GM23338 (cell line): Measurements from ENCODE around the gene BPIFB6. TPM values are rescaled to one million over a fixed set of nuclear protein-coding genes. Genes with fewer than 3 reads are reported as not detected.

Experiments used
- ATAC-seq: fragments of 200-7000 bp; cut with Tn5 transposase; 3 replicates; pipeline ENCODE4 v1.9.1; 2020
- DNase-seq: peaks from one replicate; pipeline ENCODE4 v3.0.0-alpha.2; 2015; ENCODE audit warnings: low spot score
- H2AFZ ChIP-seq: fragments of 200-600 bp; sonication (generic); 2 replicates; pipeline ENCODE4 v1.8.0; 2016; ENCODE audit warnings: antibody characterized with exemption, mild to moderate bottlenecking, moderate library complexity
- H3F3A ChIP-seq: fragments of 200-600 bp; sonication (generic); replicated peaks from 2 replicates; pipeline ENCODE4 v1.8.0; 2017; ENCODE audit warnings: antibody characterized with exemption, mixed run types, low read depth
- H3K27ac ChIP-seq: fragments of 200-600 bp; sonication (generic); 2 replicates; pipeline ENCODE4 v1.6.1; 2016; ENCODE audit warnings: low read depth
- H3K27me3 ChIP-seq: fragments of 200-600 bp; sonication (generic); 2 replicates; pipeline ENCODE4 v1.8.0; 2016; ENCODE audit warnings: mild to moderate bottlenecking, mixed run types, moderate library complexity; ENCODE audit not compliant: insufficient read depth
- H3K36me3 ChIP-seq: fragments of 200-600 bp; sonication (generic); 2 replicates; pipeline ENCODE4 v1.8.0; 2016; ENCODE audit warnings: mild to moderate bottlenecking; ENCODE audit not compliant: insufficient read depth
- H3K4me1 ChIP-seq: fragments of 200-600 bp; sonication (generic); 2 replicates; pipeline ENCODE4 v1.8.0; 2016; ENCODE audit warnings: mild to moderate bottlenecking, moderate library complexity; ENCODE audit not compliant: insufficient read depth
- H3K4me2 ChIP-seq: fragments of 200-600 bp; sonication (generic); 2 replicates; pipeline ENCODE4 v1.7.1; 2017; ENCODE audit warnings: mixed run types
- H3K4me3 ChIP-seq: fragments of 200-600 bp; sonication (generic); 2 replicates; pipeline ENCODE4 v1.6.1; 2016; ENCODE audit warnings: mixed run types
- H3K79me2 ChIP-seq: fragments of 200-600 bp; sonication (generic); replicated peaks from 2 replicates; pipeline ENCODE4 v1.8.0; 2017; ENCODE audit warnings: mild to moderate bottlenecking; ENCODE audit not compliant: insufficient read depth
- H3K9me2 ChIP-seq: fragments of 200-600 bp; sonication (generic); 2 replicates; pipeline ENCODE4 v1.8.0; 2017; ENCODE audit not compliant: insufficient read depth
- H4K20me1 ChIP-seq: fragments of 200-600 bp; sonication (generic); replicated peaks from 2 replicates; pipeline ENCODE4 v1.8.0; 2017; ENCODE audit warnings: mild to moderate bottlenecking; ENCODE audit not compliant: insufficient read depth
- H3K27ac Mint-ChIP-seq: 2 replicates; pipeline ENCODE4 v1.8.0; 2020; ENCODE audit warnings: inconsistent platforms, mild to moderate bottlenecking, moderate library complexity, mixed read lengths
- H3K27me3 Mint-ChIP-seq: 3 replicates; pipeline ENCODE4 v1.8.0; 2022; ENCODE audit warnings: low read depth, mild to moderate bottlenecking, moderate library complexity, mixed read lengths, inconsistent platforms; ENCODE audit not compliant: insufficient read depth, poor library complexity
- H3K36me3 Mint-ChIP-seq: 3 replicates; pipeline ENCODE4 v1.8.0; 2021; ENCODE audit warnings: low read depth, mild to moderate bottlenecking, inconsistent platforms, moderate library complexity, mixed read lengths
- H3K4me1 Mint-ChIP-seq: 3 replicates; pipeline ENCODE4 v1.8.0; 2020; ENCODE audit warnings: mild to moderate bottlenecking, inconsistent platforms, mixed read lengths
- H3K4me3 Mint-ChIP-seq: 3 replicates; pipeline ENCODE4 v1.8.0; 2021; ENCODE audit warnings: moderate library complexity, mild to moderate bottlenecking, inconsistent platforms, mixed read lengths
- H3K9me3 Mint-ChIP-seq: 3 replicates; pipeline ENCODE4 v1.8.0; 2020; ENCODE audit warnings: moderate library complexity, mild to moderate bottlenecking, inconsistent platforms, mixed read lengths
- CREB1 ChIP-seq: fragments of 250-450 bp; sonication (Bioruptor Pico); IDR thresholded peaks from 2 replicates; pipeline ENCODE4 v1.5.0; 2020; ENCODE audit warnings: low read depth, mild to moderate bottlenecking, moderate library complexity
- CTCF ChIP-seq, 2 experiments: fragments of 200-600 bp in 1 of 2; sonication (generic) in 1 of 2; conservative IDR thresholded peaks; 2 replicates each; pipeline versions ENCODE4 v1.5.1 to v1.6.1; 2016 to 2017; ENCODE audit warnings: antibody characterized with exemption in 2 of 2, low read depth in 2 of 2, mild to moderate bottlenecking in 2 of 2, moderate library complexity in 1 of 2
- ETS1 ChIP-seq: IDR thresholded peaks from 2 replicates; pipeline ENCODE4 v1.6.1; 2016; ENCODE audit warnings: antibody characterized with exemption
- EZH2 ChIP-seq: fragments of 200-600 bp; sonication (generic); IDR thresholded peaks from one replicate; pipeline ENCODE4 v1.8.0; 2017; ENCODE audit warnings: antibody characterized with exemption, mild to moderate bottlenecking, low read depth; ENCODE audit not compliant: unreplicated experiment
- EZH2phosphoT487 ChIP-seq: fragments of 200-600 bp; sonication (generic); IDR thresholded peaks from one replicate; pipeline ENCODE4 v1.8.1; 2018; ENCODE audit warnings: antibody characterized with exemption; ENCODE audit not compliant: unreplicated experiment
- JUNB ChIP-seq: IDR thresholded peaks from one replicate; pipeline ENCODE4 v1.6.1; 2016; ENCODE audit warnings: antibody characterized with exemption; ENCODE audit not compliant: unreplicated experiment
- NANOG ChIP-seq: IDR thresholded peaks from 2 replicates; pipeline ENCODE4 v1.6.1; 2016; ENCODE audit warnings: antibody characterized with exemption, borderline replicate concordance
- POLR2AphosphoS5 ChIP-seq: IDR thresholded peaks from 2 replicates; pipeline ENCODE4 v1.6.1; 2016; ENCODE audit warnings: antibody characterized with exemption, low read depth
- REST ChIP-seq: IDR thresholded peaks from one replicate; pipeline ENCODE4 v1.6.1; 2018; ENCODE audit warnings: antibody characterized with exemption; ENCODE audit not compliant: unreplicated experiment
- STAT1 ChIP-seq: IDR thresholded peaks from one replicate; pipeline ENCODE4 v1.6.1; 2016; ENCODE audit warnings: antibody characterized with exemption; ENCODE audit not compliant: unreplicated experiment
- ZNF114 ChIP-seq: fragments of 250-450 bp; sonication (Bioruptor Pico); IDR thresholded peaks from 2 replicates; pipeline ENCODE4 v1.5.0; 2020; ENCODE audit warnings: mild to moderate bottlenecking, moderate library complexity
- ZNF331 ChIP-seq: fragments of 250-450 bp; sonication (Bioruptor Pico); IDR thresholded peaks from 2 replicates; pipeline ENCODE4 v1.5.0; 2020; ENCODE audit warnings: low read depth, mild to moderate bottlenecking, moderate library complexity
- ZNF462 ChIP-seq: fragments of 250-450 bp; sonication (Bioruptor Pico); IDR thresholded peaks from 2 replicates; pipeline ENCODE4 v1.5.0; 2020; ENCODE audit warnings: mild to moderate bottlenecking, moderate library complexity
- polyA plus RNA-seq: library from polyadenylated mRNA; unstranded; fragments of >200 nt; fragmentation: Nextera tagmentation; extraction: Ambion mirVana; gene quantifications from 2 replicates; pipeline ENCODE4 v1.2.1, GENCODE V29; 2016
- total RNA-seq: library from RNA; depleted of rRNA; stranded (reverse); fragments of >200 nt; shearing (Covaris generic); gene quantifications from 2 replicates; pipeline ENCODE4 v1.2.3, GENCODE V29; 2014

BPIFB6 gene
- total and polyA plus RNA-seq, 2 experiments from 2014 or later: not detected

GRCh38 chr20:32991383-32991782 is 40.1 kb upstream of the BPIFB6 start:
- Mint-ChIP-seq H3K9me3 (no peaks in the 10 kb centered on the region; the same call in 2 of the 3 replicates), H3K36me3 (no peaks in the 10 kb centered on the region), H3K4me1 (no peaks in the 10 kb centered on the region), H3K27ac (no peak overlapping the region), H3K4me3 (no peak overlapping the region), H3K27me3 (peaks cover 5% of the 10 kb centered on the region)
- Histone ChIP-seq H3K9me2 (no peaks in the 10 kb centered on the region), H2AFZ (no peak overlapping the region), H3K4me1 (no peaks in the 10 kb centered on the region), H4K20me1 (0 out of 2 replicates have a peak, but pooled peaks cover 2% of the 10 kb centered on the region), H3K79me2 (no peaks in the 10 kb centered on the region), H3K4me2 (no peak overlapping the region), H3K4me3 (no peak overlapping the region), H3K27ac (no peak overlapping the region), H3F3A (no peaks in the 10 kb centered on the region), H3K27me3 (no peaks in the 10 kb centered on the region), H3K36me3 (no peaks in the 10 kb centered on the region)
- ATAC-seq (no peak), DNase-seq (no peak)
- TF ChIP-seq POLR2AphosphoS5 (no peak), EZH2 (no peak), ZNF462 (no peak), ZNF331 (CRISPR knock-in tag) (no peak), CREB1 (CRISPR knock-in tag) (no peak), EZH2phosphoT487 (no peak), JUNB (no peak), CTCF (conservative IDR thresholded peaks at IDR 0.05; ENCODE audit: low read depth in 2 of 2) (no peak), NANOG (no peak), ETS1 (no peak), ZNF114 (no peak), REST (no peak), STAT1 (no peak)
